Loucy (cell line): ENCODE results near the gene PCDH11Y.
"Not testable (repeated sequence)": the region's sequence is repeated elsewhere in the genome, so short reads cannot be mapped to it uniquely, and the experiment has no call there.

Experiments used
- CTCF ChIP-seq: fragments of 200-600 bp; sonication (generic); conservative IDR thresholded peaks from 2 replicates; pipeline ENCODE4 v1.5.1; 2014; ENCODE audit warnings: mild to moderate bottlenecking, antibody characterized with exemption, low read length
- EZH2phosphoT487 ChIP-seq: fragments of 200-600 bp; IDR thresholded peaks from 2 replicates; pipeline ENCODE4 v1.6.1; 2018; ENCODE audit warnings: antibody characterized with exemption, mild to moderate bottlenecking, moderate library complexity, borderline replicate concordance

DNA sequence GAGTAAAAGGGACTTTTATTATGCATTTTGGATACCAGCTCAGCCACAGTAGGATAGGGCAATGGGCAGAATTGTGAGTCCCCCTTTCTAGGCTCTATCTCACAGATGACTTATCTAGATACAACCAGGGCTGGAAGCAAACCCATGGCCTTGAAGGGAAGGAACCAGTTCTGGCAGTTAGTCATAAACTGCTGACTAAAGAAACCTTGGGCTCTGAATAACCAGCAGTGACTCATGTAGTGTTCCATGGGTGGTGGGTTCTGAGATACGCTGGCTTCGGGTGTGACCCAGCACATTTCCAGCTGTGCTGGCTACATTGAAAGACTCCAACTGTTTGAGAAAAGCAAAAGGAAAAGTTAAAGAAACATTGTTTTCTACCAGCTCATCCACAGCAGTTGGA, 679.2 kb downstream of the PCDH11Y start:
- TF ChIP-seq CTCF, EZH2phosphoT487: not testable (repeated sequence)
